ENCODE data around the gene MIER2. TPM values are rescaled to one million over a fixed set of nuclear protein-coding genes. Genes with fewer than 3 reads are reported as not detected.

Gene MIER2
- total RNA-seq, 2 donors from 2014 or later: 3.1 to 9.6 TPM

GRCh38 chr19:308471-309205 lies 36.0 kb downstream of the MIER2 start:
- intact Hi-C loops (cut with DNase I): no loop called here
- H3K27ac ChIP-seq: no peak overlapping the region

GRCh38 chr19:307793-308420 lies 36.7 kb downstream of the MIER2 start:
- Histone ChIP-seq H3K27me3 (no peaks in the 10 kb centered on the region), H3K4me3 (no peak overlapping the region), H3K4me1 (no peaks in the 10 kb centered on the region), H3K36me3 (replicated peaks in 1 of 2; ENCODE audit: insufficient read depth in 1 of 2, low read depth in 2 of 2) (peaks cover 4 to 10% of the 10 kb centered on the region in 2 donors), H3K27ac (no peak overlapping the region), H3K9me3 (no peaks in the 10 kb centered on the region)
- WGBS, 2 donors: 87 to 90% methylated on average over 13 to 21 of the region's 21 CpGs
- DNase-seq: no peak
- TF ChIP-seq POLR2A (IDR thresholded peaks at IDR 0.05): no peak
- TF ChIP-seq CTCF (IDR thresholded peaks at IDR 0.05): no peak
- intact Hi-C loops (cut with DNase I): no loop called here
- no peak for ATAC-seq

More at GRCh38 chr19:308471-309205, 36.0 kb downstream of the MIER2 start:
- no peak overlapping the region for H3K4me3 ChIP-seq
- DNase-seq (no peak), ATAC-seq (no peak)
- WGBS, 2 donors: 95 to 97% methylated on average over 18 to 31 of the region's 48 CpGs
- peaks cover 4 to 12% of the 10 kb centered on the region in 2 donors for H3K36me3 ChIP-seq (replicated peaks in 1 of 2; ENCODE audit: insufficient read depth in 1 of 2, low read depth in 2 of 2)
- no peaks in the 10 kb centered on the region for H3K4me1 ChIP-seq
- no peak for TF ChIP-seq POLR2A (IDR thresholded peaks at IDR 0.05)
- TF ChIP-seq CTCF (IDR thresholded peaks at IDR 0.05): no peak
- H3K9me3 ChIP-seq: no peaks in the 10 kb centered on the region
- no peaks in the 10 kb centered on the region for H3K27me3 ChIP-seq

GRCh38 chr19:307111-307531 lies 37.5 kb downstream of the MIER2 start:
- intact Hi-C loops (cut with DNase I): no loop called here
- Histone ChIP-seq H3K9me3 (no peaks in the 10 kb centered on the region), H3K36me3 (replicated peaks in 1 of 2; ENCODE audit: insufficient read depth in 1 of 2, low read depth in 2 of 2) (peaks cover 4 to 10% of the 10 kb centered on the region in 2 donors), H3K27ac (no peak overlapping the region), H3K4me3 (no peak overlapping the region), H3K27me3 (no peaks in the 10 kb centered on the region), H3K4me1 (no peaks in the 10 kb centered on the region)
- DNase-seq (no peak), ATAC-seq (no peak)
- no peak for TF ChIP-seq POLR2A (IDR thresholded peaks at IDR 0.05)
- no peak for TF ChIP-seq CTCF (IDR thresholded peaks at IDR 0.05)
- WGBS, 2 donors: 92 to 96% methylated on average over 11 to 26 of the region's 26 CpGs

- Histone ChIP-seq H3K4me3 (no peak overlapping the region), H3K9me3 (no peaks in the 10 kb centered on the region), H3K27ac (no peak overlapping the region), H3K4me1 (no peaks in the 10 kb centered on the region), H3K27me3 (no peaks in the 10 kb centered on the region), H3K36me3 (replicated peaks in 1 of 2; ENCODE audit: insufficient read depth in 1 of 2, low read depth in 2 of 2) (peaks cover 0 to 7% of the 10 kb centered on the region in 2 donors)
- TF ChIP-seq CTCF (IDR thresholded peaks at IDR 0.05) (no peak), POLR2A (IDR thresholded peaks at IDR 0.05) (no peak)
- DNase-seq: no peak
- ATAC-seq: no peak
- intact Hi-C loops (cut with DNase I): no loop called here
- WGBS, 2 donors: 91 to 95% methylated on average over 4 to 35 of the region's 50 CpGs
Observed at GRCh38 chr19:306151-306900, 38.3 kb downstream of the MIER2 start.

Data from body of pancreas (tissue), 4 donors.